ENCODE data around the gene TNRC6B. TPM values are rescaled to one million over a fixed set of nuclear protein-coding genes. Genes with fewer than 3 reads are reported as not detected.
A peak's percentile ranks its signal among the peaks of the same experiment; 100 is the strongest.

Gene TNRC6B
- total RNA-seq, 1 experiment from 2014 or later, result 52.2 TPM

DNA sequence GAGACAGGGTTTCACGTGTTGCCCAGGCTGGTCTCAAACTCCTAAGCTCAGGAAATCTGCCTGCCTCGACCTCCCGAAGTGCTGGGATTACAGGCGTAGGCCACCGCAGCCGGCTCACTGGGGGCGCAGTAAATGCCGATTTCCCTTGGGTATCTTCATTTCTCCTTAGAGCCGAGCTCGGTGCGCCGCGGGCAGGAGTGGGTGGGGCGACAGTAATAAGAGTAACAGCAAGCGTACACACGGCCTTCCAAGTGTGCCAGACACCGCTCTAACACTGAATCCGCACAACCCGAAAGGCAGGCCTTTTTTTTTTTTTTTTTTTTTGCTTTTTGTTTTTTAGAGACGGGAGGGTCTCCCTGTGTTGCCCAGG is 168.1 kb downstream of the TNRC6B start:
- Histone ChIP-seq H3K36me3 (ENCODE audit: insufficient read depth, low read length, poor library complexity, severe bottlenecking) (peaks cover 26% of the 10 kb centered on the region), H3K4me3 (ENCODE audit: low read depth, low read length, poor library complexity, severe bottlenecking) (peak overlapping the region; percentile 81), H3K4me1 (ENCODE audit: insufficient read depth, low read length, poor library complexity, severe bottlenecking) (peaks cover 13% of the 10 kb centered on the region), H3K9me3 (ENCODE audit: low read depth, low read length, poor library complexity, severe bottlenecking) (no peaks in the 10 kb centered on the region), H3K27me3 (replicated peaks; ENCODE audit: insufficient read depth, low read depth, low read length, poor library complexity) (no peaks in the 10 kb centered on the region), H3K27ac (ENCODE audit: low read depth, low read length, poor library complexity, severe bottlenecking) (peak overlapping the region; percentile 86)
- ChIA-PET CTCF (interaction anchor here (0.7 kb wide), 1 partner anchor 12 kb away, joined by 5 read pairs; no protein-coding TSS in a partner anchor), POLR2A (ENCODE audit: low non-redundant PET) (no interaction called here)
- DNase-seq (ENCODE audit: low spot score), result peak; percentile 75
- intact Hi-C loops (cut with micrococcal nuclease; ENCODE audit: unreplicated experiment), result loop anchor here (5.0 to 10.0 kb wide), 2 partner anchors 393 to 811 kb away; partner anchors contain the start of gene RPS19BP1
- TF ChIP-seq EZH2 (IDR thresholded peaks at IDR 0.05; ENCODE audit: borderline replicate concordance, low read depth, low read length, poor library complexity, severe bottlenecking), result no peak
- TF ChIP-seq, protein P1, sequence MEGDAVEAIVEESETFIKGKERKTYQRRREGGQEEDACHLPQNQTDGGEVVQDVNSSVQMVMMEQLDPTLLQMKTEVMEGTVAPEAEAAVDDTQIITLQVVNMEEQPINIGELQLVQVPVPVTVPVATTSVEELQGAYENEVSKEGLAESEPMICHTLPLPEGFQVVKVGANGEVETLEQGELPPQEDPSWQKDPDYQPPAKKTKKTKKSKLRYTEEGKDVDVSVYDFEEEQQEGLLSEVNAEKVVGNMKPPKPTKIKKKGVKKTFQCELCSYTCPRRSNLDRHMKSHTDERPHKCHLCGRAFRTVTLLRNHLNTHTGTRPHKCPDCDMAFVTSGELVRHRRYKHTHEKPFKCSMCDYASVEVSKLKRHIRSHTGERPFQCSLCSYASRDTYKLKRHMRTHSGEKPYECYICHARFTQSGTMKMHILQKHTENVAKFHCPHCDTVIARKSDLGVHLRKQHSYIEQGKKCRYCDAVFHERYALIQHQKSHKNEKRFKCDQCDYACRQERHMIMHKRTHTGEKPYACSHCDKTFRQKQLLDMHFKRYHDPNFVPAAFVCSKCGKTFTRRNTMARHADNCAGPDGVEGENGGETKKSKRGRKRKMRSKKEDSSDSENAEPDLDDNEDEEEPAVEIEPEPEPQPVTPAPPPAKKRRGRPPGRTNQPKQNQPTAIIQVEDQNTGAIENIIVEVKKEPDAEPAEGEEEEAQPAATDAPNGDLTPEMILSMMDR (conservative IDR thresholded peaks at IDR 0.05; ENCODE audit: low read depth, low read length), result no peak
- TSS peak; percentile 94 for BruUV-seq (replicated peaks)

DNA sequence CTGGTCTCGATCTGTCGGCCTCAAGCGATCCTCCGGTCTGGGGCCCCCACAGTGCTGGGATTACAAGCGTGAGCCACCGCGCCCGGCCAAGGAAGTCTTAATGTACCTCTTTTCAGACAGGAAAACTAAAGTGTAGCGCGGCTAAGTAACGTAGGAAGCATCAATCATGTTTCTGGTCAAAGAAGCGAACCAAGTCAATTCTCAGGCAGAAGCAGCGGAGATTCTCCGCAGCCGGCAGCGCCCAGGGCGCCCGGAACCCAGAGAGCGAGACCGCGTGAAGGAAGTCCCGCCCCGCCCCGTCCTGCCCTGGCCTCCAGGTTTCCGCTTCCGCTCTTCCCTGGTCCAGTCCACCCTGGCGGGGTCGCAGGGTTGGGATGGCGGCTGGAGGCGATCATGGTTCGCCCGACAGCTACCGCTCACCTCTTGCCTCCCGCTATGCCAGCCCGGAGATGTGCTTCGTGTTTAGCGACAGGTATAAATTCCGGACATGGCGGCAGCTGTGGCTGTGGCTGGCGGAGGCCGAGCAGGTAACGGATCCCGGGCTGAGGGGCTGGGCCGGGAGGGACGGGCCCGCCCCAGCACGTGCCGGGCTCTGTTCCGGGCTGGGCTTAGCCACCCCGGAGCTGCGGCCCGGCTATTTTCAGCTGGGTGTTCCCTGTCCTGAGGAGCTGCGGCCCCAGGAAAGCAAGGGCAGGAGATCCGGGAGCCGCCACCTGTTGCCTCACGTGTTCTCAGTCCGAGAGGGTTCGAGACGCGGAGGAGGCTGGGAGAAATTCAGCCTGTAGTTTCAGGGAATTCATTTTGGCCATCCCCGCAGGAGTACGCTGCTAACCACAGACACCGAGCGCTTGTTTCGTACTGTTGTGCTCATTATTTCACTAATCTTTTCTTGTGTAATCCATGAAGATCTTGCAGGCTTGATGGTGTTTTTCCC is 168.7 kb downstream of the TNRC6B start, which contains the start of gene ADSL:
Gene ADSL (plus strand): TSS at position 316 of the 934 bp plus-strand sequence. CDS start 59 bp downstream, at position 375.
- POLR2A ChIA-PET (ENCODE audit: low non-redundant PET), result no interaction called here
- DNase-seq (ENCODE audit: low spot score), result peak; percentile 94
- Histone ChIP-seq H3K27me3 (replicated peaks; ENCODE audit: insufficient read depth, low read depth, low read length, poor library complexity) (no peaks in the 10 kb centered on the region), H3K4me1 (ENCODE audit: insufficient read depth, low read length, poor library complexity, severe bottlenecking) (peaks cover 13% of the 10 kb centered on the region), H3K9me3 (ENCODE audit: low read depth, low read length, poor library complexity, severe bottlenecking) (no peaks in the 10 kb centered on the region), H3K27ac (ENCODE audit: low read depth, low read length, poor library complexity, severe bottlenecking) (peak within 1 kb of the TSS; percentile 86), H3K4me3 (ENCODE audit: low read depth, low read length, poor library complexity, severe bottlenecking) (peak within 1 kb of the TSS; percentile 81), H3K36me3 (ENCODE audit: insufficient read depth, low read length, poor library complexity, severe bottlenecking) (peaks cover 31% of the 10 kb centered on the region)
- CTCF ChIA-PET, result no interaction called here
- intact Hi-C loops (cut with micrococcal nuclease; ENCODE audit: unreplicated experiment), result loop anchor here (5.0 to 10.0 kb wide), 2 partner anchors 394 to 812 kb away; partner anchors contain the start of gene RPS19BP1
- BruUV-seq (replicated peaks), result no TSS peak
- TF ChIP-seq, protein P1 (conservative IDR thresholded peaks at IDR 0.05; ENCODE audit: low read depth, low read length), result no peak
- no peak for TF ChIP-seq EZH2 (IDR thresholded peaks at IDR 0.05; ENCODE audit: borderline replicate concordance, low read depth, low read length, poor library complexity, severe bottlenecking)

DNA sequence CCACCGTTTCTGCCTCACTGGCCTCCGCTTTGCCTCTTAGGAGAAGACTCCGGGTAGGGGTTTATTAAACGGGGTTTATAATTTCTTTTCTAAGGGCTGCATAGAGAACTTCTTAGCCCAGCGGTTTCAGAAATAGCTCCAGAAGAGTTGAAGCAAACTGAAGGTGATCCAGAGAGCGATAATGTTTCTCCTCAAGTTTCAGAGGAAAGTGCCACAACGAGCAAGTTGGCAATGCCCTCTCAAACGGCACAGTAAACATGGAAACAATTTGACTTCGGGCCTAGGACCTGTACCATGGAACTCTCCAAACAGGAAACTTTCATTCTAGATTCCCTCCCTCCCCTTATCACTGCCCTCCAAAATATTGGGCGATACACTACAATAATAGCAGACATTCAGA is 169.6 kb downstream of the TNRC6B start:
- no peaks in the 10 kb centered on the region for H3K9me3 ChIP-seq (ENCODE audit: low read depth, low read length, poor library complexity, severe bottlenecking)
- BruUV-seq (replicated peaks), result TSS peak; percentile 60
- H3K4me3 ChIP-seq (ENCODE audit: low read depth, low read length, poor library complexity, severe bottlenecking), result peak overlapping the region; percentile 81
- ChIA-PET CTCF (interaction anchor here (0.6 to 0.8 kb wide), 2 partner anchors 134 to 240 kb away, joined by 3 to 4 read pairs; no protein-coding TSS in a partner anchor), POLR2A (ENCODE audit: low non-redundant PET) (no interaction called here)
- TF ChIP-seq, protein P1 (conservative IDR thresholded peaks at IDR 0.05; ENCODE audit: low read depth, low read length), result no peak
- TF ChIP-seq EZH2 (IDR thresholded peaks at IDR 0.05; ENCODE audit: borderline replicate concordance, low read depth, low read length, poor library complexity, severe bottlenecking), result no peak
- peaks cover 13% of the 10 kb centered on the region for H3K4me1 ChIP-seq (ENCODE audit: insufficient read depth, low read length, poor library complexity, severe bottlenecking)
- peak overlapping the region; percentile 86 for H3K27ac ChIP-seq (ENCODE audit: low read depth, low read length, poor library complexity, severe bottlenecking)
- DNase-seq (ENCODE audit: low spot score), result no peak
- H3K36me3 ChIP-seq (ENCODE audit: insufficient read depth, low read length, poor library complexity, severe bottlenecking), result peaks cover 37% of the 10 kb centered on the region
- no peaks in the 10 kb centered on the region for H3K27me3 ChIP-seq (replicated peaks; ENCODE audit: insufficient read depth, low read depth, low read length, poor library complexity)
- intact Hi-C loops (cut with micrococcal nuclease; ENCODE audit: unreplicated experiment), result loop anchor here (5.0 to 10.0 kb wide), 2 partner anchors 395 to 812 kb away; partner anchors contain the start of gene RPS19BP1
